Testis (tissue), 2 donors: Measurements from ENCODE around the gene PGLYRP2.

ENCODE experiments used
- POLR2A ChIP-seq: fragments of 450-650 bp; IDR thresholded peaks from one replicate; pipeline ENCODE4 v1.6.1; 2017; ENCODE audit warnings: antibody characterized with exemption, mild to moderate bottlenecking, moderate library complexity
- TF ChIP-seq, protein P1 (sequence below), 3 experiments: fragments of 450-650 bp in 2 of 3; fragments of 200-600 bp in 1 of 3; sonication (generic) in 1 of 3; IDR thresholded peaks; one replicate each; pipeline ENCODE4 v1.5.1; 2016 to 2019; ENCODE audit warnings: antibody characterized with exemption in 3 of 3, mild to moderate bottlenecking in 2 of 3, moderate library complexity in 1 of 3

DNA sequence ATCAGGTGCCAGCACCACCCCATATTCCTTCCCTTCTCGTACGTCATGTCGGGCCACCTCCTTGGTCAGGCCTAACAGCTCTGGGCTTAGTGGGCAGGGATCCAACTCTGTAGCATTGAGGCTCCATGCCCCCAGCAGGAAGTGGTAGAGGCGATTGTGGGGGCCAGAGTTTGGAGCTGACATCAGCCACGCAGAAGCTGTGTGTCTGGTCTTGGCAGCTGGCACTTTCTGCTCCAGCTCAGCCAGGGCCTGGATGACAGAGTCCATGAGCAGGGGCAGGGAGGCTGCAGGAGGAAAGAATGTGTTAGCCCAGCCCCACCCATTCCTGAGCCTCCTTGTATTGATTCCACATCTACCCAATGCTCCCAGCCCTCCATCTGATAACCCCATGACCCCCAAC lies 3.0 kb downstream of the PGLYRP2 start:
- TF ChIP-seq, protein P1, sequence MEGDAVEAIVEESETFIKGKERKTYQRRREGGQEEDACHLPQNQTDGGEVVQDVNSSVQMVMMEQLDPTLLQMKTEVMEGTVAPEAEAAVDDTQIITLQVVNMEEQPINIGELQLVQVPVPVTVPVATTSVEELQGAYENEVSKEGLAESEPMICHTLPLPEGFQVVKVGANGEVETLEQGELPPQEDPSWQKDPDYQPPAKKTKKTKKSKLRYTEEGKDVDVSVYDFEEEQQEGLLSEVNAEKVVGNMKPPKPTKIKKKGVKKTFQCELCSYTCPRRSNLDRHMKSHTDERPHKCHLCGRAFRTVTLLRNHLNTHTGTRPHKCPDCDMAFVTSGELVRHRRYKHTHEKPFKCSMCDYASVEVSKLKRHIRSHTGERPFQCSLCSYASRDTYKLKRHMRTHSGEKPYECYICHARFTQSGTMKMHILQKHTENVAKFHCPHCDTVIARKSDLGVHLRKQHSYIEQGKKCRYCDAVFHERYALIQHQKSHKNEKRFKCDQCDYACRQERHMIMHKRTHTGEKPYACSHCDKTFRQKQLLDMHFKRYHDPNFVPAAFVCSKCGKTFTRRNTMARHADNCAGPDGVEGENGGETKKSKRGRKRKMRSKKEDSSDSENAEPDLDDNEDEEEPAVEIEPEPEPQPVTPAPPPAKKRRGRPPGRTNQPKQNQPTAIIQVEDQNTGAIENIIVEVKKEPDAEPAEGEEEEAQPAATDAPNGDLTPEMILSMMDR (IDR thresholded peaks at IDR 0.05) = no peak
- no peak for TF ChIP-seq POLR2A
